T-cell (primary cell): Measurements from ENCODE around the gene PROK1. TPM values are rescaled to one million over a fixed set of nuclear protein-coding genes. Genes with fewer than 3 reads are reported as not detected.
A peak's percentile ranks its signal among the peaks of the same experiment; 100 is the strongest.

Experiments
- ATAC-seq, 4 experiments: fragments of 200-7000 bp in 3 of 4; fragments of 150-1000 bp in 1 of 4; cut with Tn5 transposase; replicated peaks in 1 of 4; 1 replicate in 3 of 4; 2 replicates in 1 of 4; pipeline ENCODE4 v1.10.0; 2021; ENCODE audit warnings: moderate library complexity in 3 of 4, mild to moderate bottlenecking in 2 of 4, moderate number of reproducible peaks in 1 of 4
- CTCF ChIA-PET, 2 donors: fragments of 300-600 bp; sonication (Branson Sonifier 250); formaldehyde crosslinking; loops; one replicate each; lab custom pipeline; 2022; ENCODE audit warnings: antibody characterized with exemption in 2 of 2; lab: Charles Lee
- POLR2A ChIA-PET, 2 donors: fragments of 300-600 bp; sonication (Branson Sonifier 250); formaldehyde crosslinking; loops; one replicate each; lab custom pipeline; 2022; ENCODE audit warnings: antibody characterized with exemption in 2 of 2; lab: Charles Lee
- DNase-seq, 35 experiments: peaks; one replicate each; pipeline versions ENCODE4 v3.0.0 to v3.0.0-alpha.2; 2013 to 2023
- H3K27ac ChIP-seq: one replicate; pipeline ENCODE4 v1.5.1; 2013; ENCODE audit warnings: low read length
- H3K27me3 ChIP-seq, 2 experiments: replicated peaks in 1 of 2; 1 replicate in 1 of 2; 2 replicates in 1 of 2; pipeline versions ENCODE4 v1.6.1 to v1.7.0; 2013; ENCODE audit warnings: low read length in 1 of 2, mixed read lengths in 1 of 2; ENCODE audit not compliant: control insufficient read depth in 2 of 2, insufficient read depth in 2 of 2; ENCODE audit errors: extremely low read depth in 1 of 2
- H3K36me3 ChIP-seq, 2 donors: 1 replicate in 1 of 2; 2 replicates in 1 of 2; pipeline versions ENCODE4 v1.6.1 to v1.7.0; 2013; ENCODE audit warnings: low read length in 1 of 2; ENCODE audit not compliant: control insufficient read depth in 2 of 2, insufficient read depth in 1 of 2; ENCODE audit errors: extremely low read depth in 1 of 2
- H3K4me1 ChIP-seq, 2 experiments: 1 replicate in 1 of 2; 2 replicates in 1 of 2; pipeline versions ENCODE4 v1.6.1 to v1.7.0; 2013; ENCODE audit warnings: low read length in 2 of 2, mixed read lengths in 1 of 2; ENCODE audit not compliant: insufficient read depth in 2 of 2, control insufficient read depth in 1 of 2; ENCODE audit errors: extremely low read depth in 1 of 2
- H3K4me3 ChIP-seq, 2 donors: 1 replicate in 1 of 2; 2 replicates in 1 of 2; pipeline versions ENCODE4 v1.5.1 to v1.7.0; 2013; ENCODE audit warnings: mild to moderate bottlenecking in 2 of 2, low read length in 1 of 2, moderate library complexity in 1 of 2; ENCODE audit not compliant: control insufficient read depth in 1 of 2; ENCODE audit errors: extremely low read depth in 1 of 2
- H3K9me3 ChIP-seq: 2 replicates; pipeline ENCODE4 v1.7.0; 2013
- H3K27ac Mint-ChIP-seq, 2 donors: one replicate each; pipeline ENCODE4 v1.8.0; 2020 to 2021; ENCODE audit warnings: mild to moderate bottlenecking in 2 of 2, mixed read lengths in 2 of 2
- H3K27me3 Mint-ChIP-seq, 2 donors: one replicate each; pipeline ENCODE4 v1.8.0; 2021 to 2022; ENCODE audit warnings: mixed read lengths in 2 of 2
- H3K36me3 Mint-ChIP-seq: one replicate; pipeline ENCODE4 v1.8.0; 2021; ENCODE audit warnings: mixed read lengths
- H3K4me1 Mint-ChIP-seq, 3 donors: one replicate each; pipeline ENCODE4 v1.8.0; 2020 to 2022; ENCODE audit warnings: mixed read lengths in 3 of 3, mild to moderate bottlenecking in 1 of 3
- H3K4me3 Mint-ChIP-seq, 3 donors: one replicate each; pipeline ENCODE4 v1.8.0; 2020 to 2022; ENCODE audit warnings: mild to moderate bottlenecking in 3 of 3, mixed read lengths in 3 of 3, moderate library complexity in 3 of 3
- H3K9me3 Mint-ChIP-seq, 3 donors: one replicate each; pipeline ENCODE4 v1.8.0; 2020 to 2022; ENCODE audit warnings: mixed read lengths in 3 of 3
- WGBS: methylation state at CpG from one replicate; pipeline ENCODE4 v1.1.5; 2013; ENCODE audit warnings: missing lambda C conversion rate; ENCODE audit not compliant: insufficient coverage; 5-methylcytosine and 5-hydroxymethylcytosine counted together
- total RNA-seq, 35 experiments: library from RNA in 6 of 35; stranded (reverse) in 6 of 35; fragments of 120-200 nt in 1 of 35; gene quantifications; one replicate each; pipeline versions ENCODE4 v1.2.1 to v1.2.4 and lab custom pipeline; 2013 to 2026

Gene PROK1
- total RNA-seq, 5 donors from 2014 or later (not counting 1 experiment from before 2014, with no cell fraction given), result 0.20 TPM; not detected in 4

DNA sequence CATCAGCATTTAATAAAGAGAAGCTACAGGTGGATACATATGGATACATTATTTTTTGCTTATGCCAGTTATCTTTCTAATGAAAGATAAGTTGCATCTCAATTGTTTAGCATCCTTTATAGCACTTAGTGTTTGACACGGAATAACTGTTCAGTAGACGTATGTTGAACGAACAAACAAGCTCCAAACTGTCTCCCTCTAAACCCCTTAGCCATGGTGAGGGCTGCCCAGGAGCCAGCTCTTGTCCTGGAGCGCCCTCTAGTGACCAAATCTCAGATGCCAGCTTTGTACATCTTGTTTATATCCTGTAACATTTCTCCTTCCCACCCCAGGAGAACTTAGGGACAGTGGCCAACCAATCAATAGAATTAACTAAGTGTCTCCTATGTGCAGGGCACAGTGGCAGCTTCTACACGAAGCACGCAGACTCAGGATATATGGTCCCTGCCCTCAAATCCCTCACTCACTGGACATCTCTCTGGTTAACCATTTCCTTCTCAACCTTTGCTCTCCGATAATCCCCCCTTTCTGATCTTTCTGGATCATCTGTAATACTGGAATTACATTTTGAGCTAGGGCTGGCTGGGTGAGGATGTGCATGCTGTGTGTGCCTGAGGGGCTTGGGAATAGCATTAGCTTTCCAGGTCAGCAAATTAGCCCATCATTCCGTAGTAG is 45.1 kb downstream of the PROK1 start:
- peak; percentile 70 to 85 (median 80) for ATAC-seq
- WGBS, result 40% methylated on average over 3 of the region's 8 CpGs
- H3K4me3 Mint-ChIP-seq, result no peak overlapping the region
- no peaks in the 10 kb centered on the region for H3K4me1 Mint-ChIP-seq
- Histone ChIP-seq H3K27ac (no peak overlapping the region), H3K27me3 (peaks cover 0 to 10% of the 10 kb centered on the region in 2 experiments), H3K4me1 (no peaks in the 10 kb centered on the region), H3K36me3 (no peaks in the 10 kb centered on the region), H3K4me3 (no peak overlapping the region), H3K9me3 (no peaks in the 10 kb centered on the region)
- peak; percentile 36 to 86 (median 65) for DNase-seq
- ChIA-PET POLR2A (no interaction called here), CTCF (interaction anchor here (0.6 to 2.9 kb wide), 28 partner anchors 10 to 444 kb away, joined by 3 to 22 read pairs (median 4); partner anchors contain the start of gene KCNC4 (in 1 of the 2))
- H3K27me3 Mint-ChIP-seq, result peaks cover 0 to 4% of the 10 kb centered on the region in 2 donors
- no peaks in the 10 kb centered on the region for H3K36me3 Mint-ChIP-seq
- H3K27ac Mint-ChIP-seq, result no peak overlapping the region
- H3K9me3 Mint-ChIP-seq, result no peaks in the 10 kb centered on the region

DNA sequence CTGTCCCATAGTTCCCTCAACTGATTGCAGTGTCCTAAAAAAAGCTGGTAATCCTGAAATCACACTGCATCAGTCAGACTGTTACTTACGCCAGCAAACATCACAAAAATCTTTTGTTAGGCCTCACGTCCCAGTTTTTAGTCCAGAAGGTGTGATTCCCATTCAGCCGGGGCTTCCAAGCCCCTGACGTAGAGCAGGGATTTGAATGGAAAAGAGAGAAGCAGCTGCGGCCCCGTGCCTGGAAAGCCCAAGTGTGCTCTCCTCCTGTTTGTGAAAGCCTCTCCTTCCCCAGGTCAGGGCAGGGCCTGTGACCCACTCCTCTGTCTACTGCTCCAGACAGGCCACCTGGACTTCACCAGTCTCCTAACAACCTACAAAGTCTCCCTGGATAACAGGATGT is 47.3 kb downstream of the PROK1 start:
- H3K4me3 Mint-ChIP-seq, result no peak overlapping the region
- WGBS, result 90% methylated on average over 2 of the region's 6 CpGs
- H3K27ac Mint-ChIP-seq, result no peak overlapping the region

DNA sequence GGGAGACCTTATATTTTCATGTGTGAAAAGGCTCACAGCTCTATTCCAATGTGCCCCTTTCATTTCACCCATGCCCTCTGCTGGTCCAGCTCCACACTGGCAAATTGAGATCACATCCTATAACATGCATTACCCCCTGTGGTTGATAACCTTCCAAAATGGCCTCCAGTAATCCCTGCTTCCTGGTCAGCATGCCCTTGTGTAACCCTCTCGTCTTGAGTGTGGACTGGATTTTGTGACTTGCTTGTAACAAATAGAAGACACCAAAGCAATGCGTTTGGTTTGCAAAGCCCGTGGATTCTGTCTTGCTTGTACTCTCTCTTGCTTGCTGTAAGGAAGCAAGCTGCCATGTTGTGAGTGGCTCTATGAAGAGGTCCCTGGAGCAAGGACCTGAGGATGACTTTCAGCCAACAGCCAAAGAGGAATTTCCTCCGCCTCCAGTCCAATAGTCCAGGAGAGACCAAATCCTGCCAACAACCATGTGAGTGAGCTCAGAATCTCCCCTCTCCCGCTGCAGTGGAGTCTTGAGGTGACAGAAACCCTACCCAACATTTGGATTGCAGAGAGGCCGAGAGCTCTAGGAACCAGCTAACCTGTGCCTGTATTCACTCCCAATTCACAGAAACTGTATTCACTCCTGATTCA is 50.7 kb downstream of the PROK1 start:
- WGBS, result 80% methylated on average over 2 of the region's 6 CpGs
- Histone ChIP-seq H3K27ac (no peak overlapping the region), H3K4me3 (no peak overlapping the region), H3K9me3 (no peaks in the 10 kb centered on the region), H3K4me1 (no peaks in the 10 kb centered on the region), H3K27me3 (peaks cover 0 to 18% of the 10 kb centered on the region in 2 experiments), H3K36me3 (no peaks in the 10 kb centered on the region)
- H3K4me3 Mint-ChIP-seq, result no peak overlapping the region
- CTCF ChIA-PET, result no interaction called here
- ATAC-seq (no peak), DNase-seq (no peak)
- POLR2A ChIA-PET, result no interaction called here
- H3K4me1 Mint-ChIP-seq, result no peaks in the 10 kb centered on the region
- H3K27ac Mint-ChIP-seq, result no peak overlapping the region
- no peaks in the 10 kb centered on the region for H3K36me3 Mint-ChIP-seq
- peaks cover 12 to 20% of the 10 kb centered on the region in 2 donors for H3K27me3 Mint-ChIP-seq
- H3K9me3 Mint-ChIP-seq, result no peaks in the 10 kb centered on the region

More for the DNA sequence above, 47.3 kb downstream of the PROK1 start:
- no peaks in the 10 kb centered on the region for H3K4me1 ChIP-seq
- H3K27ac ChIP-seq, result no peak overlapping the region
- H3K4me1 Mint-ChIP-seq, result no peaks in the 10 kb centered on the region
- H3K36me3 Mint-ChIP-seq, result no peaks in the 10 kb centered on the region
- POLR2A ChIA-PET, result no interaction called here
- H3K9me3 Mint-ChIP-seq, result no peaks in the 10 kb centered on the region
- no peaks in the 10 kb centered on the region for H3K9me3 ChIP-seq
- no peak for DNase-seq
- H3K36me3 ChIP-seq, result no peaks in the 10 kb centered on the region
- no peak for ATAC-seq
- H3K27me3 Mint-ChIP-seq, result peaks cover 8 to 17% of the 10 kb centered on the region in 2 donors
- CTCF ChIA-PET, result no interaction called here
- H3K4me3 ChIP-seq, result no peak overlapping the region
- H3K27me3 ChIP-seq, result peaks cover 0 to 14% of the 10 kb centered on the region in 2 experiments

DNA sequence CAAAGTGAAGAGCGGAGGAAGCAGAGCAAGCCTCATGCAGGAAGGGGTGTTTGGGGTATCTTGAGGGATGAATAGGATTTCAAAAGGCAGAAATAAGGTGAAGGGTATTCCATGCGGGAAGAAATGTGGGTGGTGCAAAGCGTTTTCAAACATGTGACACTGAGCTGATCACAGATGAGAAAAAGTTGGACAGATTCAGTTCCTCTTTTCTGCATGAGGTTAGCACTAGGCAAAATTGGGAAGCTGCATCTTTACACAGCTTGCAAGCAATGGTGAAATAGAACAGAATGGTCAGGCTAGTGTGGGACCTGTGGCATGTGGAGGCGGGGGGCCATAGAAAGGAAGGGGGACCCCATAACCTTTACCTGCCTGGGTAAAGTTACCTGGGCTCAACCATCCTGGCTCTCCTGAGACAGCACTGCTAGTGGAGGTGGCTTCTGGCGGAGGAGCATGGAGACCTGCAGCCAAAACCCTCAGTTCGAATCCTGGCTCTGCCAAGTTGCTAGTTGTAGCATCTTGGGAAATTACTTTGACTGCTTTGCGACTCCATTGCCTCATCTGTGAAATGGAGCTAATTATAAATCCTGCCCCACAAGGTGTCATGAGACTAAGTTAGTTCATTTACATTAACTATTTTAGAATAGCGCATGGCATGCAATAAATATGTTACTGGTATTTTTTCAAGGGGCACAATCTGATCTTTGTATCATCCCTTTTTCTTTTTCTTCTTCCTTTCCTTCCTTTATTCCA is 51.6 kb downstream of the PROK1 start:
- Histone ChIP-seq H3K4me3 (no peak overlapping the region), H3K27ac (no peak overlapping the region), H3K36me3 (no peaks in the 10 kb centered on the region), H3K4me1 (no peaks in the 10 kb centered on the region), H3K27me3 (peaks cover 0 to 18% of the 10 kb centered on the region in 2 experiments), H3K9me3 (no peaks in the 10 kb centered on the region)
- 47% methylated on average over 4 of the region's 8 CpGs for WGBS
- DNase-seq (no peak), ATAC-seq (no peak)
- ChIA-PET CTCF (no interaction called here), POLR2A (interaction anchor here in 1 of 2 donors (0.7 kb wide), 1 partner anchor 303 kb away, joined by 3 read pairs; no protein-coding TSS in a partner anchor)
- no peaks in the 10 kb centered on the region for H3K4me1 Mint-ChIP-seq
- no peak overlapping the region for H3K27ac Mint-ChIP-seq
- no peak overlapping the region for H3K4me3 Mint-ChIP-seq
- no peaks in the 10 kb centered on the region for H3K9me3 Mint-ChIP-seq
- H3K36me3 Mint-ChIP-seq, result no peaks in the 10 kb centered on the region
- peaks cover 12 to 21% of the 10 kb centered on the region in 2 donors for H3K27me3 Mint-ChIP-seq

DNA sequence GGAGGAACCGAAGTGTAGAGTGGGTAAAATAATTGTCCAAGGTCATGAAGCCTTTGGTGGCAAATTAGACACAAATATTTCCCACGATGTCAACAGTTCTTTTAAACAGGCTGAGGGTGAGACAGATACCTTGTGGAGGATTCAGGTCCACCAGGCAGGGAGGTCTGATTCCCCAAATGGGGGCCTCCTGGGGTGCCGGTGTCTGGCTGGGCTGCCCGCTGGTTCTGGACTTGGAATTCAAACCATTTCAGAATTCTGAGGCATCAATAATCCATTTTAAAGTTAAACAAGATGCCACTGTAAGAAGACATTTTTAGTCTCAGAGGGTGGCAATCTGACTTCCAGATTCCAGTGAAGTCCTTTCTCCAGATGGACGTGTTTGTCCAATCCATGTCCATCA is 52.5 kb downstream of the PROK1 start:
- Mint-ChIP-seq H3K9me3 (no peaks in the 10 kb centered on the region), H3K4me1 (no peaks in the 10 kb centered on the region), H3K27ac (no peak overlapping the region), H3K36me3 (no peaks in the 10 kb centered on the region), H3K4me3 (no peak overlapping the region), H3K27me3 (peaks cover 12 to 21% of the 10 kb centered on the region in 2 donors)
- no peak for ATAC-seq
- ChIA-PET POLR2A (interaction anchor here in 1 of 2 donors (0.7 kb wide), 1 partner anchor 302 kb away, joined by 3 read pairs; no protein-coding TSS in a partner anchor), CTCF (no interaction called here)
- no peak for DNase-seq
- 88% methylated on average over 3 of the region's 5 CpGs for WGBS
- H3K4me3 ChIP-seq, result no peak overlapping the region
- no peak overlapping the region for H3K27ac ChIP-seq
- H3K9me3 ChIP-seq, result no peaks in the 10 kb centered on the region
- H3K36me3 ChIP-seq, result no peaks in the 10 kb centered on the region
- H3K27me3 ChIP-seq, result peaks cover 0 to 22% of the 10 kb centered on the region in 2 experiments
- no peaks in the 10 kb centered on the region for H3K4me1 ChIP-seq

DNA sequence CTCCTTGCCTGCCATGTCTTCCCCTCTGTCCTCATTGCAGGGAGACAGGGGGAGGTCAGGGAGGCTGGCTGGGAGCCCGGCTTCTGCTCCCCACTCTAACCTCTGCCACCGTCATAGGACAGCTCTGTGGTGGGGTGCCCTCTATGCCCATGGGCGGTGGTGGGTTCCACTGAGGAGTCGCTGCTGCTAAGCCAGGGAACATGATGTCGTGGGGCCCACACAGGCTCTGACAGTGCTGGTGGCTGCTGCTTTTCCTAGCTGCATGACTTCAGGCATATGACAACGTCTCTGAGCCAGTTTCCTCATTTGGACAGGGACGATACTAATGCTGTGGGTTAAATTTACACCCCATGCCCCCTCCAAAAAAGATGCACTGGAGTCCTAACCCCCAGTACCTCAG is 53.3 kb downstream of the PROK1 start:
- H3K27ac ChIP-seq, result no peak overlapping the region
- ATAC-seq (no peak), DNase-seq (no peak)
- WGBS, result 80% methylated on average over 3 of the region's 7 CpGs
- Mint-ChIP-seq H3K27me3 (peaks cover 12 to 21% of the 10 kb centered on the region in 2 donors), H3K27ac (no peak overlapping the region), H3K36me3 (no peaks in the 10 kb centered on the region), H3K4me1 (no peaks in the 10 kb centered on the region), H3K9me3 (no peaks in the 10 kb centered on the region), H3K4me3 (no peak overlapping the region)
- H3K36me3 ChIP-seq, result no peaks in the 10 kb centered on the region
- peaks cover 0 to 22% of the 10 kb centered on the region in 2 experiments for H3K27me3 ChIP-seq
- ChIA-PET POLR2A (no interaction called here), CTCF (no interaction called here)
- H3K4me1 ChIP-seq, result no peaks in the 10 kb centered on the region
- H3K4me3 ChIP-seq, result no peak overlapping the region
- no peaks in the 10 kb centered on the region for H3K9me3 ChIP-seq
